H1 (cell line): Measurements from ENCODE around the gene TRDMT1. TPM values are rescaled to one million over a fixed set of nuclear protein-coding genes. Genes with fewer than 3 reads are reported as not detected.

Source experiments
- CTCF ChIA-PET: fragments of 300-600 bp; sonication (Branson Sonifier 250); formaldehyde crosslinking; loops from one replicate; lab custom pipeline; 2021; ENCODE audit not compliant: partially characterized antibody; lab: Charles Lee
- POLR2A ChIA-PET: fragments of 300-600 bp; sonication (Branson Sonifier 250); formaldehyde crosslinking; loops from one replicate; lab custom pipeline; 2021; ENCODE audit warnings: inconsistent platforms; ENCODE audit not compliant: partially characterized antibody; lab: Charles Lee
- DNase-seq, 2 experiments: peaks; one replicate each; pipeline versions ENCODE4 v3.0.0 to v3.0.0-alpha.2; 2010 to 2022; ENCODE audit warnings: low spot score in 2 of 2, low read depth in 1 of 2, mixed read lengths in 1 of 2
- FAIRE-seq: peaks from 2 replicates; lab custom pipeline; 2011; peaks lifted over from hg19 to GRCh38; lab: Jason Lieb, UNC
- H2AFZ ChIP-seq: 2 replicates; pipeline ENCODE4 v1.8.1; 2012; ENCODE audit warnings: low read length, inconsistent platforms
- H2AK5ac ChIP-seq: 2 replicates; pipeline ENCODE4 v1.6.1; 2013; ENCODE audit warnings: low read depth, low read length
- H2BK120ac ChIP-seq: replicated peaks from 2 replicates; pipeline ENCODE3; 2013; ENCODE audit warnings: low read depth, low read length, inconsistent platforms
- H2BK12ac ChIP-seq: 2 replicates; pipeline ENCODE4 v1.6.1; 2013; ENCODE audit warnings: low read depth, low read length
- H2BK15ac ChIP-seq: 2 replicates; pipeline ENCODE4 v1.6.1; 2013; ENCODE audit warnings: low read length
- H2BK20ac ChIP-seq: 2 replicates; pipeline ENCODE4 v1.6.1; 2013; ENCODE audit warnings: low read length
- H2BK5ac ChIP-seq: 2 replicates; pipeline ENCODE4 v1.6.1; 2013; ENCODE audit warnings: low read depth, low read length
- H3K14ac ChIP-seq: 2 replicates; pipeline ENCODE4 v1.6.1; 2013; ENCODE audit warnings: inconsistent platforms; ENCODE audit not compliant: insufficient read length
- H3K18ac ChIP-seq: 2 replicates; pipeline ENCODE4 v1.6.1; 2013; ENCODE audit warnings: low read length; ENCODE audit errors: extremely low read depth
- H3K23ac ChIP-seq: 2 replicates; pipeline ENCODE4 v1.6.1; 2013; ENCODE audit warnings: inconsistent platforms; ENCODE audit not compliant: insufficient read length
- H3K23me2 ChIP-seq: 2 replicates; pipeline ENCODE4 v1.6.1; 2013; ENCODE audit warnings: low read depth, low read length
- H3K27ac ChIP-seq: 2 replicates; pipeline ENCODE4 v1.6.1; 2011; ENCODE audit warnings: low read depth, low read length, inconsistent platforms
- H3K27me3 ChIP-seq, 4 experiments: replicated peaks in 1 of 4; 1 replicate in 1 of 4; 2 replicates in 3 of 4; pipeline versions ENCODE4 v1.6.1 to v1.8.1; 2011 to 2013; ENCODE audit warnings: low read length in 3 of 4, mild to moderate bottlenecking in 3 of 4, inconsistent platforms in 2 of 4, mixed read lengths in 2 of 4, moderate library complexity in 1 of 4; ENCODE audit not compliant: control insufficient read depth in 3 of 4, insufficient read depth in 3 of 4; ENCODE audit errors: extremely low read depth in 1 of 4
- H3K36me3 ChIP-seq, 4 experiments: 2 replicates each; pipeline versions ENCODE4 v1.6.1 to v1.8.1; 2011 to 2013; ENCODE audit warnings: mild to moderate bottlenecking in 4 of 4, low read length in 3 of 4, moderate library complexity in 2 of 4, control low read depth in 1 of 4, inconsistent platforms in 1 of 4; ENCODE audit not compliant: insufficient read depth in 4 of 4, control insufficient read depth in 2 of 4
- H3K4ac ChIP-seq: replicated peaks from 2 replicates; pipeline ENCODE3; 2013; ENCODE audit warnings: low read length, low read depth, mixed read lengths, inconsistent platforms; ENCODE audit not compliant: insufficient read length
- H3K4me1 ChIP-seq, 4 experiments: replicated peaks in 1 of 4; 1 replicate in 1 of 4; 2 replicates in 3 of 4; pipeline versions ENCODE4 v1.6.1 to v1.8.1; 2011 to 2013; ENCODE audit warnings: low read length in 3 of 4, inconsistent platforms in 2 of 4, mixed read lengths in 1 of 4; ENCODE audit not compliant: insufficient read depth in 4 of 4, control insufficient read depth in 3 of 4
- H3K4me2 ChIP-seq, 2 experiments: 2 replicates each; pipeline versions ENCODE4 v1.6.1 to v1.8.1; 2011 to 2013; ENCODE audit warnings: low read depth in 2 of 2, low read length in 2 of 2, control low read depth in 1 of 2, inconsistent platforms in 1 of 2, mild to moderate bottlenecking in 1 of 2; ENCODE audit not compliant: insufficient read depth in 1 of 2
- H3K4me3 ChIP-seq, 4 experiments: fragments of 200-600, 300-600 bp in 1 of 4; sonication (generic), shearing (Covaris generic), sonication (Bioruptor Twin) in 1 of 4; 2 replicates each; pipeline versions ENCODE4 v1.5.1 to v1.8.1; 2011 to 2016; ENCODE audit warnings: low read length in 4 of 4, low read depth in 3 of 4, control low read depth in 2 of 4, inconsistent platforms in 2 of 4, mild to moderate bottlenecking in 2 of 4, mixed read lengths in 1 of 4, moderate library complexity in 1 of 4; ENCODE audit not compliant: insufficient read depth in 2 of 4; ENCODE audit errors: extremely low read depth in 1 of 4
- H3K56ac ChIP-seq: replicated peaks from 2 replicates; pipeline ENCODE3; 2013; ENCODE audit warnings: low read depth, mild to moderate bottlenecking, mixed read lengths, low read length, inconsistent platforms; ENCODE audit not compliant: insufficient read length
- H3K79me1 ChIP-seq: 2 replicates; pipeline ENCODE4 v1.6.1; 2013; ENCODE audit warnings: low read depth, low read length, control low read depth
- H3K79me2 ChIP-seq, 2 experiments: 2 replicates each; pipeline versions ENCODE4 v1.6.1 to v1.8.1; 2012 to 2013; ENCODE audit warnings: low read length in 2 of 2, mild to moderate bottlenecking in 2 of 2, inconsistent platforms in 1 of 2; ENCODE audit not compliant: insufficient read depth in 2 of 2, control insufficient read depth in 1 of 2
- H3K9ac ChIP-seq, 4 experiments: replicated peaks in 1 of 4; 1 replicate in 1 of 4; 2 replicates in 3 of 4; pipeline versions ENCODE4 v1.6.1 to v1.8.1; 2011 to 2013; ENCODE audit warnings: low read depth in 3 of 4, low read length in 3 of 4, control low read depth in 2 of 4, mild to moderate bottlenecking in 2 of 4, moderate library complexity in 2 of 4, inconsistent platforms in 1 of 4; ENCODE audit errors: extremely low read depth in 1 of 4
- H3K9me3 ChIP-seq, 2 experiments: 2 replicates each; pipeline versions ENCODE4 v1.6.1 to v1.8.1; 2012 to 2013; ENCODE audit warnings: mild to moderate bottlenecking in 2 of 2, moderate library complexity in 2 of 2, control low read depth in 1 of 2, inconsistent platforms in 1 of 2, low read depth in 1 of 2, low read length in 1 of 2, mixed read lengths in 1 of 2; ENCODE audit not compliant: insufficient read depth in 2 of 2
- H4K20me1 ChIP-seq, 2 experiments: replicated peaks in 1 of 2; 2 replicates each; pipeline versions ENCODE3 to v1.8.1; 2011 to 2013; ENCODE audit warnings: inconsistent platforms in 2 of 2, low read length in 2 of 2, mild to moderate bottlenecking in 1 of 2; ENCODE audit not compliant: insufficient read depth in 2 of 2, control insufficient read depth in 1 of 2
- H4K5ac ChIP-seq: 2 replicates; pipeline ENCODE4 v1.6.1; 2013; ENCODE audit warnings: low read length, low read depth, mixed read lengths, inconsistent platforms; ENCODE audit not compliant: insufficient read length
- H4K8ac ChIP-seq: 2 replicates; pipeline ENCODE4 v1.8.0; 2013; ENCODE audit warnings: mild to moderate bottlenecking, moderate library complexity, low read length, inconsistent platforms; ENCODE audit not compliant: insufficient read depth; ENCODE audit errors: extremely low read depth
- H4K91ac ChIP-seq: replicated peaks from 2 replicates; pipeline ENCODE3; 2013; ENCODE audit warnings: low read length, mixed read lengths, inconsistent platforms; ENCODE audit not compliant: insufficient read length
- SRF ChIP-seq: IDR thresholded peaks from 2 replicates; pipeline ENCODE4 v1.6.1; 2011; ENCODE audit warnings: mild to moderate bottlenecking, low read depth, low read length, moderate library complexity
- WGBS, 2 experiments: shearing (Covaris generic) in 1 of 2; methylation state at CpG; one replicate each; pipeline versions ENCODE4 v1.1.6 to v1.1.7; 2013 to 2015; ENCODE audit warnings: low lambda C conversion rate in 2 of 2, mixed read lengths in 2 of 2, inconsistent platforms in 1 of 2, low coverage in 1 of 2, missing lambda C conversion rate in 1 of 2; ENCODE audit not compliant: insufficient replicate concordance in 2 of 2, insufficient coverage in 1 of 2, insufficient read length in 1 of 2; ENCODE audit errors: extremely low coverage in 1 of 2, missing lambda C conversion rate in 1 of 2; 5-methylcytosine and 5-hydroxymethylcytosine counted together
- polyA plus RNA-seq, 7 experiments: library from polyadenylated mRNA; depleted of rRNA in 3 of 7; stranded (reverse) in 5 of 7; unstranded in 2 of 7; fragments of >200 nt in 5 of 7; fragments of 200-250 nt in 2 of 7; gene quantifications; 1 replicate in 5 of 7; 2 replicates in 1 of 7; 4 replicates in 1 of 7; pipeline versions ENCODE4 v1.2.1 to v1.2.3, GENCODE V29; 2011 to 2013; ENCODE audit warnings: missing spikeins in 2 of 7, mixed read lengths in 2 of 7
- total RNA-seq: library from RNA; stranded (reverse); fragmentation: NEBNext Ultra II Directional; extraction: Animal tissue kit (Norgen Biotek cat#: 25700); gene quantifications from 2 replicates; pipeline ENCODE4 v1.2.1, GENCODE V29; 2021
- TF ChIP-seq, protein P1 (sequence below), 3 experiments: IDR thresholded peaks; 1 replicate in 2 of 3; 2 replicates in 1 of 3; pipeline versions ENCODE4 v1.5.1 to v1.6.1; 2011; ENCODE audit warnings: low read length in 3 of 3, mild to moderate bottlenecking in 3 of 3, inconsistent platforms in 2 of 3, low read depth in 1 of 3, moderate library complexity in 1 of 3; ENCODE audit not compliant: insufficient read depth in 1 of 3; ENCODE audit errors: control extremely low read depth in 1 of 3

TRDMT1 gene
- total and polyA plus RNA-seq, 2 of the 8 experiments (the other 6 are each of a cell fraction or from before 2014, with no cell fraction given), result 7.4 to 21.4 TPM

GRCh38 chr10:17235136-17235535 lies 33.7 kb upstream of the TRDMT1 start:
- peaks cover 0 to 6% of the 10 kb centered on the region in 2 experiments; a peak in 1 of 4 replicates for H3K79me2 ChIP-seq
- no peak overlapping the region for H2BK5ac ChIP-seq
- 85% methylated on average over 8 of the region's 8 CpGs; no CpG with 5 or more reads in 1 of the 2 experiments for WGBS, 2 experiments
- H3K27ac ChIP-seq, result no peak overlapping the region
- H2AFZ ChIP-seq, result no peak overlapping the region
- H2AK5ac ChIP-seq, result no peak overlapping the region
- no peak overlapping the region for H2BK15ac ChIP-seq
- H4K5ac ChIP-seq, result no peak overlapping the region
- DNase-seq (no peak), FAIRE-seq (peak; percentile 50)
- H3K9me3 ChIP-seq, result no peaks in the 10 kb centered on the region
- H3K4ac ChIP-seq, result no peak overlapping the region
- H3K23ac ChIP-seq, result no peak overlapping the region
- no peak overlapping the region for H2BK120ac ChIP-seq
- H4K20me1 ChIP-seq, result no peaks in the 10 kb centered on the region
- H3K9ac ChIP-seq, result no peak overlapping the region
- H4K91ac ChIP-seq, result no peak overlapping the region
- H2BK12ac ChIP-seq, result no peak overlapping the region
- ChIA-PET POLR2A (no interaction called here), CTCF (interaction anchor here (1.1 to 1.3 kb wide), 4 partner anchors 9 to 405 kb away, joined by 3 to 4 read pairs (median 4); no protein-coding TSS in a partner anchor)
- H3K56ac ChIP-seq, result no peak overlapping the region
- peaks cover 6 to 68% (median 43%) of the 10 kb centered on the region in 4 experiments for H3K36me3 ChIP-seq
- H3K14ac ChIP-seq, result no peak overlapping the region
- no peaks in the 10 kb centered on the region for H3K27me3 ChIP-seq
- H3K4me3 ChIP-seq, result no peak overlapping the region
- no peak overlapping the region for H3K4me2 ChIP-seq
- H3K23me2 ChIP-seq, result no peaks in the 10 kb centered on the region
- H2BK20ac ChIP-seq, result no peak overlapping the region
- H3K4me1 ChIP-seq, result no peaks in the 10 kb centered on the region
- no peaks in the 10 kb centered on the region for H3K79me1 ChIP-seq
- H3K18ac ChIP-seq, result no peak overlapping the region
- H4K8ac ChIP-seq, result no peak overlapping the region
- TF ChIP-seq, protein P1, sequence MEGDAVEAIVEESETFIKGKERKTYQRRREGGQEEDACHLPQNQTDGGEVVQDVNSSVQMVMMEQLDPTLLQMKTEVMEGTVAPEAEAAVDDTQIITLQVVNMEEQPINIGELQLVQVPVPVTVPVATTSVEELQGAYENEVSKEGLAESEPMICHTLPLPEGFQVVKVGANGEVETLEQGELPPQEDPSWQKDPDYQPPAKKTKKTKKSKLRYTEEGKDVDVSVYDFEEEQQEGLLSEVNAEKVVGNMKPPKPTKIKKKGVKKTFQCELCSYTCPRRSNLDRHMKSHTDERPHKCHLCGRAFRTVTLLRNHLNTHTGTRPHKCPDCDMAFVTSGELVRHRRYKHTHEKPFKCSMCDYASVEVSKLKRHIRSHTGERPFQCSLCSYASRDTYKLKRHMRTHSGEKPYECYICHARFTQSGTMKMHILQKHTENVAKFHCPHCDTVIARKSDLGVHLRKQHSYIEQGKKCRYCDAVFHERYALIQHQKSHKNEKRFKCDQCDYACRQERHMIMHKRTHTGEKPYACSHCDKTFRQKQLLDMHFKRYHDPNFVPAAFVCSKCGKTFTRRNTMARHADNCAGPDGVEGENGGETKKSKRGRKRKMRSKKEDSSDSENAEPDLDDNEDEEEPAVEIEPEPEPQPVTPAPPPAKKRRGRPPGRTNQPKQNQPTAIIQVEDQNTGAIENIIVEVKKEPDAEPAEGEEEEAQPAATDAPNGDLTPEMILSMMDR (IDR thresholded peaks at IDR 0.05; ENCODE audit: control extremely low read depth in 1 of 3, insufficient read depth in 1 of 3, low read depth in 1 of 3, low read length in 3 of 3), result peak; percentile 14 to 62 (median 40); a peak in 3 of 4 replicates
- TF ChIP-seq SRF, result no peak
